CD4-positive, CD25-positive, alpha-beta regulatory T cell (primary cell): Measurements from ENCODE around the gene MXI1. TPM values are rescaled to one million over a fixed set of nuclear protein-coding genes. Genes with fewer than 3 reads are reported as not detected.
"Not testable (repeated sequence)": the region's sequence is repeated elsewhere in the genome, so short reads cannot be mapped to it uniquely, and the experiment has no call there.

Source experiments
- ATAC-seq, 2 donors: fragments of 150-1000 bp; cut with Tn5 transposase; one replicate each; pipeline ENCODE4 v1.10.0; 2021; ENCODE audit warnings: low read depth in 2 of 2, moderate number of reproducible peaks in 2 of 2, moderate library complexity in 1 of 2
- DNase-seq, 3 donors: peaks; one replicate each; pipeline versions ENCODE4 v3.0.0 to v3.0.0-alpha.2; 2012 to 2022; ENCODE audit warnings: mixed read lengths in 1 of 3
- H3K27ac ChIP-seq: one replicate; pipeline ENCODE4 v1.7.0; 2013; ENCODE audit warnings: mild to moderate bottlenecking, low read length; ENCODE audit not compliant: insufficient read depth, poor library complexity, severe bottlenecking
- H3K27me3 ChIP-seq: one replicate; pipeline ENCODE4 v1.7.0; 2013; ENCODE audit warnings: low read length; ENCODE audit not compliant: control insufficient read depth, insufficient read depth
- H3K36me3 ChIP-seq: one replicate; pipeline ENCODE4 v1.7.0; 2013; ENCODE audit warnings: mild to moderate bottlenecking, low read length, moderate library complexity; ENCODE audit not compliant: control insufficient read depth, insufficient read depth
- H3K4me1 ChIP-seq: 2 replicates; pipeline ENCODE4 v1.7.0; 2013; ENCODE audit warnings: mild to moderate bottlenecking, low read length; ENCODE audit not compliant: insufficient read depth, control insufficient read depth, poor library complexity, severe bottlenecking
- H3K4me3 ChIP-seq: one replicate; pipeline ENCODE4 v1.7.0; 2013; ENCODE audit warnings: low read depth, mild to moderate bottlenecking, low read length, moderate library complexity
- H3K9me3 ChIP-seq, 2 experiments: 1 replicate in 1 of 2; 2 replicates in 1 of 2; pipeline ENCODE4 v1.7.0; 2013; ENCODE audit warnings: low read length in 2 of 2, mild to moderate bottlenecking in 1 of 2, moderate library complexity in 1 of 2; ENCODE audit not compliant: control insufficient read depth in 2 of 2
- H3K27ac Mint-ChIP-seq, 3 donors: one replicate each; pipeline ENCODE4 v1.8.0; 2020 to 2022; ENCODE audit warnings: mild to moderate bottlenecking in 3 of 3, mixed read lengths in 3 of 3, moderate library complexity in 2 of 3
- H3K27me3 Mint-ChIP-seq: one replicate; pipeline ENCODE4 v1.8.0; 2022; ENCODE audit warnings: mild to moderate bottlenecking, mixed read lengths
- H3K36me3 Mint-ChIP-seq: one replicate; pipeline ENCODE4 v1.8.0; 2020; ENCODE audit warnings: mixed read lengths
- H3K4me1 Mint-ChIP-seq, 4 donors: one replicate each; pipeline ENCODE4 v1.8.0; 2020 to 2022; ENCODE audit warnings: mixed read lengths in 4 of 4, mild to moderate bottlenecking in 1 of 4
- H3K4me3 Mint-ChIP-seq, 4 donors: one replicate each; pipeline ENCODE4 v1.8.0; 2020 to 2022; ENCODE audit warnings: mild to moderate bottlenecking in 4 of 4, mixed read lengths in 4 of 4, moderate library complexity in 3 of 4
- H3K9me3 Mint-ChIP-seq, 7 donors: one replicate each; pipeline ENCODE4 v1.8.0; 2020 to 2022; ENCODE audit warnings: mixed read lengths in 7 of 7, mild to moderate bottlenecking in 3 of 7, moderate library complexity in 2 of 7
- polyA plus RNA-seq, 4 donors: library from polyadenylated mRNA; unstranded; fragments of 300-500 nt; fragmentation: Illumina TruSeq; gene quantifications; one replicate each; pipeline ENCODE4 v1.2.3, GENCODE V29; 2021
- total RNA-seq: library from RNA; stranded (reverse); gene quantifications from one replicate; pipeline ENCODE4 v1.2.3, GENCODE V29; 2022

The MXI1 gene
- total and polyA plus RNA-seq, 5 donors from 2014 or later: 34.2 to 56.8 (median 42.9) TPM

DNA sequence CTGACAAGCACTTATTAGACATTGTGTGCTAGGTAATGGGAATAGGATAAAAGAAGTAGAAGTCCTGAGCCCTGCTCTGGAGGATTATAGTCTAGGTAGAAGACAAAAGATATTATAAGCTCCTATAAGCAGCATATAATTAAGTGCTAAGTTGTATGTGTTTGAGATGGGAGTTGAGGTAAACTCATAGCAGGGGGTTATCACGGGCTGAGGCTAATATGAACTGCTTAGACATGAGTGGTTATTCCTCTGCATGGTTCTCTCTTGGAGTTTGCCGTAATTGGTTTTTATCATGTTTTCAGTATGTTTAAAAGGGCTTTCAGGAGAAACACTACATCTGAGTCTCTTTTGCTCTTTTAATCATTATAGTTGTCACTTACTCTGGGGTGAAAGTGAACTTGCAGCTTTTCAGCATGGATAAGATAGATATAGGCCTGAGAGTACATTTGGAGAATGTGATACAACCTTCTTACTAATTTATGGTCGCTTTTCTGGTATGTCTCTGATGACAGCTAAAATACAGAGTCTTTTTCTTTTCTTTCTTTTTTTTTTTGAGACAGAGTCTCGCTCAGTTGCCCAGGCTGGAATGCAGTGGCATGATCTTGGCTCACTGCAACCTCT, 58.3 kb downstream of the MXI1 start:
- Mint-ChIP-seq H3K27ac (no peak overlapping the region), H3K36me3 (no peaks in the 10 kb centered on the region), H3K9me3 (no peaks in the 10 kb centered on the region)

DNA sequence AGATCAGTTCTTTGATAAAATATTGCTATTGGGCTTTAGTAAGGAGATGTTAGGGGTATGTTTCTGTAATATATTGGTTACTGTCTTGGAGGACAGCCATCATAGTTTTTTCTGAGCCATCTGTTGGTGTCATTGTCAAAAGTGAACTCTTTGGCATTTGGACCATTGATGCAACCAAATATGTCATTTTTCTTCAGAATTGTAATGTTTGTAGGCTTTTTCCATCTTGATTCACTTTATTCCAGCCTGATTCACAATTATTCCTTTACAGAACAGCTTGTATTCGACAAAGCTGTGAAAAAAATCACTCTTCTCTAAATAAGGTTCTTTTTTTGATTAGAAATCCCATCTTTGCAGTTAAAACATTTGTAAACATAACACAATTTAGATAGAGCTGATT, 59.9 kb downstream of the MXI1 start:
- no peak for ATAC-seq
- H3K4me1 Mint-ChIP-seq: peaks cover 7 to 51% (median 40%) of the 10 kb centered on the region in 4 donors
- no peak for DNase-seq
- Histone ChIP-seq H3K9me3 (no peaks in the 10 kb centered on the region), H3K36me3 (no peaks in the 10 kb centered on the region), H3K27ac (no peak overlapping the region), H3K4me1 (peaks cover 9% of the 10 kb centered on the region), H3K27me3 (no peaks in the 10 kb centered on the region), H3K4me3 (no peak overlapping the region)
- H3K9me3 Mint-ChIP-seq: no peaks in the 10 kb centered on the region
- no peak overlapping the region for H3K27ac Mint-ChIP-seq
- no peaks in the 10 kb centered on the region for H3K36me3 Mint-ChIP-seq
- no peak overlapping the region for H3K4me3 Mint-ChIP-seq
- H3K27me3 Mint-ChIP-seq: no peaks in the 10 kb centered on the region

More for the DNA sequence above, 58.3 kb downstream of the MXI1 start:
- no peaks in the 10 kb centered on the region for H3K27me3 Mint-ChIP-seq
- no peak for DNase-seq
- Histone ChIP-seq H3K27ac (no peak overlapping the region), H3K9me3 (no peaks in the 10 kb centered on the region), H3K27me3 (no peaks in the 10 kb centered on the region), H3K36me3 (no peaks in the 10 kb centered on the region), H3K4me1 (peaks cover 9% of the 10 kb centered on the region), H3K4me3 (no peak overlapping the region)
- ATAC-seq: no peak
- H3K4me1 Mint-ChIP-seq: peaks cover 7 to 41% (median 36%) of the 10 kb centered on the region in 4 donors
- H3K4me3 Mint-ChIP-seq: no peak overlapping the region

DNA sequence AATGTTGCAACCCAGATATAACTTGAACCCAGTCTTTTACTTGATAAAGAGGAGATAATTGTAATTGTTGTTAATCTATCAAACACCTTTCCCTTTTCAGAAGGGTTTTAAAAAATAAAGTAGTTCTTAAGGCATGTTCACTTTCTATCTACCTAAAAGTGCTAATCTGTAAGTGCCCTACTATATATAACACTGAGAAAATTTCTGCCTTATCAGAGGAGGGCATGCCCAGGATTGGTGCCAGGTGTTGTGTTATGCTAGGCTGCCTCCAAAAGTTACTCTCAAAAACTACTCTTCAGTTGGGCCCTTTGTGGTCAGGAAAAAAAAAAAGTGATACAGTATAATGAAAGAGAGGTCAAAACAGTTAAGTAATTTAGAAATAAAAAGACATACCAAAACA, 61.0 kb downstream of the MXI1 start:
- peak overlapping the region; percentile 39 to 76 (median 39) for H3K27ac Mint-ChIP-seq
- no peaks in the 10 kb centered on the region for H3K27me3 ChIP-seq
- no peaks in the 10 kb centered on the region for H3K36me3 ChIP-seq
- H3K27me3 Mint-ChIP-seq: no peaks in the 10 kb centered on the region
- H3K9me3 Mint-ChIP-seq: no peaks in the 10 kb centered on the region
- H3K9me3 ChIP-seq: no peaks in the 10 kb centered on the region
- no peak overlapping the region for H3K27ac ChIP-seq
- no peak overlapping the region for H3K4me3 ChIP-seq
- H3K4me1 Mint-ChIP-seq: peaks cover 10 to 57% (median 37%) of the 10 kb centered on the region in 4 donors
- H3K4me1 ChIP-seq: peaks cover 9% of the 10 kb centered on the region
- H3K36me3 Mint-ChIP-seq: no peaks in the 10 kb centered on the region
- H3K4me3 Mint-ChIP-seq: peak overlapping the region in 1 of 4 donors; percentile 43
- DNase-seq: no peak
- no peak for ATAC-seq

DNA sequence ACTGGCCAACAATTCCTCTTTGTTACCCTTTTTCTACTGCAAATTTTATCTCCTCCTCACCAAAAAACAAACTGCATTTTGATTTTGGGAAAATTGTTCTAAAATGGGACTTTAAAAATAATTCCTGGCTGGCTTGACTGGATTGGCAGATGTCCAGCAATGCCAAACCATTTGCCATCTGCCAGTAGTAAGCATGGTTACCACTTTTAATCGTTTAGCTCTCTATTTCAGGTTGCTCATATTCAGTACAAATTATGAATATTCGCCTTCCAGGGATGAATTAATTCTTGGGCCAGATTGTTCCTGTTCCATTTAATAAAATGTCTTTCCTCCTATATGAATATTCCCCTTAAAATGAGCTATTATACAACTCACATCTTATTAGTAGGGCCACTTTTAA, 61.6 kb downstream of the MXI1 start:
- Histone ChIP-seq H3K4me3 (peak overlapping the region; percentile 49), H3K9me3 (no peaks in the 10 kb centered on the region), H3K36me3 (no peaks in the 10 kb centered on the region), H3K27ac (no peak overlapping the region), H3K27me3 (no peaks in the 10 kb centered on the region), H3K4me1 (peaks cover 12% of the 10 kb centered on the region)
- H3K27me3 Mint-ChIP-seq: no peaks in the 10 kb centered on the region
- H3K4me3 Mint-ChIP-seq: peak overlapping the region in 2 of 4 donors; percentile 63 to 70
- peaks cover 14 to 62% (median 37%) of the 10 kb centered on the region in 4 donors for H3K4me1 Mint-ChIP-seq
- peak overlapping the region; percentile 63 to 84 (median 76) for H3K27ac Mint-ChIP-seq
- H3K9me3 Mint-ChIP-seq: no peaks in the 10 kb centered on the region
- H3K36me3 Mint-ChIP-seq: no peaks in the 10 kb centered on the region
- ATAC-seq (no peak), DNase-seq (no peak)

DNA sequence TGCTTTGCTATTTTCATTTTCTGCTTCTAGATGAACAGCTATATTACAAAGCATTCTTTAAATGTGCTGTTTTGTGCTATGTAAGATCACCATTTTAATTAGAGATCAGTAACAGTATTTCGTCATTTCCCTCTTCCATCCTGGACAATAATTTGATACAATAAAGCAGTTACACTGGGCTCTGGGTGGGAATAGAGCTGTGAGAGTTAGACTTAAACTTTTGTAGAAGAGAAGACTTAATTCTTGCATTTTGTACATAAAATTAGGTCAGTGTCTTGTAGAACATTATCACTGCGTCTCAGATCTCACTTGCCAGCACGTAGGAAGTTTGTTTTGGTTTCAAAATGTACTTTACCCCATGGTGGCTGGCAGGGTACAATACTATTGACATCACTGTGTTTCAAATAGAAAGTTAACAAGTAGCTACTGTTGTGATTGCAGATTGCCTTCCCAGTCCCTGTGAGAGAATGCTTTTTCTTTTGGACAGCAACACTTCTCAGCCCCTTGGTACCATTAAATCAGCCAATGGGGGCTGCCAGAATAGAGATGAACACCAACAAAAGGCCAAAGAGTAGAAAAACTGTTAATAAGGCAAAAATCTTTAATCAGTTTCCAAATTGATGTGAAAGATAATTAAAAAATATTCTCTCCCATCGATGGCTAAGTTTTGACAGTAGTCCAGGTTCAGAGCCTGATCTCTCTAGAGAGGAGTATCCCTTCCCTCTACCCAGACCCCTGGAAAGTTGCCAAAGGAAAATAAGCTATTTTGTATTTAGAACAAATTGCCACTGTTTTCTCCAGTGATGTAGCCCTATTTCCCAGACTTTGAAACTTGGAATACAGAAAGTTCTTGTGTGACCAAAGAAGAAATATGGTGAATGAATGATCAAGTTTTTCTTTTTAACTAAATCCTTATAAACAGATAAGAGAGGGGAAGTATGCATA, 62.2 kb downstream of the MXI1 start:
- Mint-ChIP-seq H3K4me1 (peaks cover 14 to 69% (median 41%) of the 10 kb centered on the region in 4 donors), H3K4me3 (peak overlapping the region in 2 of 4 donors; percentile 63 to 70), H3K27me3 (no peaks in the 10 kb centered on the region)

DNA sequence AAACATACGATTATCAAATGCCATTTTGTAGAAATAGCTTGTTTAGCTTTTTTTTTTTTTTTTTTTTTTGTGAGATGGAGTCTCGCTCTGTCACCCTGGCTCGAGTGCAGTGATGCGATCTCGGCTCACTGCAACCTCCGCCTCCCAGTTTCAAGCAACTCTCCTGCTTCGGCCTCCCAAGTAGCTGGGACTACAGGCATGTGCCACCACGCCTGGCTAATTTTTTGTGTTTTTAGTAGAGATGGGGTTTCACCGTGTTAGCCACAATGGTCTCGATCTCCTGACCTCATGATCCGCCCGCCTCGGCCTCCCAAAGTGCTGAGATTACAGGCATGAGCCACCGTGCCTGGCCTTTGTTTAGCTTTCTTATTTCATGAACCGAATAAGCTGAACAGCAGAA, 65.6 kb downstream of the MXI1 start:
- H3K4me3 ChIP-seq, H3K9me3 ChIP-seq, H3K36me3 Mint-ChIP-seq, H3K27me3 Mint-ChIP-seq, H3K4me3 Mint-ChIP-seq, DNase-seq, ATAC-seq, H3K27me3 ChIP-seq, H3K27ac ChIP-seq, H3K36me3 ChIP-seq, H3K9me3 Mint-ChIP-seq: not testable (repeated sequence)
- peaks cover 27 to 66% (median 39%) of the 10 kb centered on the region in 4 donors for H3K4me1 Mint-ChIP-seq
- peak overlapping the region in 1 of 3 donors; percentile 9 for H3K27ac Mint-ChIP-seq
- H3K4me1 ChIP-seq: peaks cover 14% of the 10 kb centered on the region

More for the DNA sequence above, 62.2 kb downstream of the MXI1 start:
- Mint-ChIP-seq H3K36me3 (no peaks in the 10 kb centered on the region), H3K27ac (peak overlapping the region; percentile 63 to 84 (median 76)), H3K9me3 (no peaks in the 10 kb centered on the region)
- DNase-seq (peak in 2 of 3 donors; percentile 28 to 53), ATAC-seq (peak in 1 of 2 donors; percentile 65)
- H3K9me3 ChIP-seq: no peaks in the 10 kb centered on the region
- H3K36me3 ChIP-seq: no peaks in the 10 kb centered on the region
- peaks cover 14% of the 10 kb centered on the region for H3K4me1 ChIP-seq
- no peak overlapping the region for H3K27ac ChIP-seq
- H3K4me3 ChIP-seq: peak overlapping the region; percentile 49
- H3K27me3 ChIP-seq: no peaks in the 10 kb centered on the region

DNA sequence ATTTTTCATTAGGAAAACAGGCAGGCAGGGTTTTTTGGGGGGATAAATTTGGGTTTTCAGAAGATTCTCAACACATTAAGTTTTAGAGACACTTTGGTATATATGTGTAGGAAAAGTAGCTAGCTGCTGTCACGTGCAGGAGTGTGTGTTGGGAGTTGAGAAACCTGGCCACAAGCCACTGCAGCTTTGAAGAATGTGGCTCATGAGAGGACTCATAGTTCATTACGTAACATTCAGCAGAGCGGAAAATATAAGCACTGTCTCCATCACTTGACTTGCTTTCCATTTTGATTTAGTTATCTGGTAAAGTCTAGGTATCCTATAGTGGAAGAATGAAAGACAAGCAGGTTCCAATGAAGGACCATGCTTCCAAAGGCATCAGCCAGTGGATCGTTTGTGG, 66.1 kb downstream of the MXI1 start:
- Histone ChIP-seq H3K27me3 (no peaks in the 10 kb centered on the region), H3K27ac (no peak overlapping the region), H3K4me3 (no peak overlapping the region), H3K4me1 (peaks cover 14% of the 10 kb centered on the region), H3K36me3 (no peaks in the 10 kb centered on the region), H3K9me3 (no peaks in the 10 kb centered on the region)
- ATAC-seq (no peak), DNase-seq (no peak)
- H3K27me3 Mint-ChIP-seq: no peaks in the 10 kb centered on the region
- H3K4me3 Mint-ChIP-seq: peak overlapping the region in 2 of 4 donors; percentile 32 to 51
- H3K9me3 Mint-ChIP-seq: no peaks in the 10 kb centered on the region
- H3K36me3 Mint-ChIP-seq: peaks cover 4% of the 10 kb centered on the region
- peaks cover 27 to 61% (median 34%) of the 10 kb centered on the region in 4 donors for H3K4me1 Mint-ChIP-seq
- H3K27ac Mint-ChIP-seq: peak overlapping the region in 2 of 3 donors; percentile 9 to 62
